ENCODE measurements around the gene EFHC2.

The EFHC2 gene

GRCh38 chrX:44234541-44234940, 108.9 kb downstream of the EFHC2 start:
- Histone ChIP-seq H3K9ac (no peak overlapping the region), H3K27ac (no peak overlapping the region), H3K9me3 (ENCODE audit: control insufficient read depth, low read length) (no peaks in the 10 kb centered on the region), H3K4me1 (no peaks in the 10 kb centered on the region), H2AFZ (no peak overlapping the region), H3K27me3 (ENCODE audit: control insufficient read depth, insufficient read depth, low read length) (no peaks in the 10 kb centered on the region), H3K36me3 (ENCODE audit: control insufficient read depth, insufficient read depth, low read length) (no peaks in the 10 kb centered on the region), H3K4me3 (ENCODE audit: low read depth, low read length) (no peak overlapping the region), H3K79me2 (no peaks in the 10 kb centered on the region), H3K4me2 (ENCODE audit: low read length) (no peak overlapping the region)
- TF ChIP-seq CTCF (IDR thresholded peaks at IDR 0.05), result no peak

GRCh38 chrX:44234116-44234515, 109.4 kb downstream of the EFHC2 start:
- H3K4me3 ChIP-seq (ENCODE audit: low read depth, low read length), result no peak overlapping the region
- no peaks in the 10 kb centered on the region for H3K36me3 ChIP-seq (ENCODE audit: control insufficient read depth, insufficient read depth, low read length)
- no peaks in the 10 kb centered on the region for H3K9me3 ChIP-seq (ENCODE audit: control insufficient read depth, low read length)
- no peak overlapping the region for H3K27ac ChIP-seq
- no peak overlapping the region for H3K9ac ChIP-seq
- no peak overlapping the region for H3K4me2 ChIP-seq (ENCODE audit: low read length)
- TF ChIP-seq CTCF (IDR thresholded peaks at IDR 0.05), result no peak
- no peaks in the 10 kb centered on the region for H3K27me3 ChIP-seq (ENCODE audit: control insufficient read depth, insufficient read depth, low read length)
- H2AFZ ChIP-seq, result no peak overlapping the region
- no peaks in the 10 kb centered on the region for H3K79me2 ChIP-seq
- H3K4me1 ChIP-seq, result no peaks in the 10 kb centered on the region

GRCh38 chrX:44232081-44232480, 111.4 kb downstream of the EFHC2 start:
- no peaks in the 10 kb centered on the region for H3K36me3 ChIP-seq (ENCODE audit: control insufficient read depth, insufficient read depth, low read length)
- TF ChIP-seq CTCF (IDR thresholded peaks at IDR 0.05), result no peak
- no peak overlapping the region for H3K4me3 ChIP-seq (ENCODE audit: low read depth, low read length)
- no peaks in the 10 kb centered on the region for H3K4me1 ChIP-seq
- H3K79me2 ChIP-seq, result no peaks in the 10 kb centered on the region
- H3K4me2 ChIP-seq (ENCODE audit: low read length), result no peak overlapping the region
- no peak overlapping the region for H3K27ac ChIP-seq
- H3K27me3 ChIP-seq (ENCODE audit: control insufficient read depth, insufficient read depth, low read length), result no peaks in the 10 kb centered on the region
- H3K9ac ChIP-seq, result no peak overlapping the region
- no peak overlapping the region for H2AFZ ChIP-seq
- no peaks in the 10 kb centered on the region for H3K9me3 ChIP-seq (ENCODE audit: control insufficient read depth, low read length)

GRCh38 chrX:44228621-44229020, 114.9 kb downstream of the EFHC2 start:
- Histone ChIP-seq H3K79me2 (no peaks in the 10 kb centered on the region), H3K9ac (no peak overlapping the region), H3K9me3 (ENCODE audit: control insufficient read depth, low read length) (no peaks in the 10 kb centered on the region), H2AFZ (no peak overlapping the region), H3K36me3 (ENCODE audit: control insufficient read depth, insufficient read depth, low read length) (no peaks in the 10 kb centered on the region), H3K4me1 (no peaks in the 10 kb centered on the region), H3K4me3 (ENCODE audit: low read depth, low read length) (no peak overlapping the region), H3K4me2 (ENCODE audit: low read length) (no peak overlapping the region), H3K27me3 (ENCODE audit: control insufficient read depth, insufficient read depth, low read length) (no peaks in the 10 kb centered on the region), H3K27ac (no peak overlapping the region)
- TF ChIP-seq CTCF (IDR thresholded peaks at IDR 0.05), result no peak

- Histone ChIP-seq H3K36me3 (ENCODE audit: control insufficient read depth, insufficient read depth, low read length) (no peaks in the 10 kb centered on the region), H3K79me2 (no peaks in the 10 kb centered on the region), H3K4me1 (no peaks in the 10 kb centered on the region), H2AFZ (no peak overlapping the region), H3K9ac (no peak overlapping the region), H3K27me3 (ENCODE audit: control insufficient read depth, insufficient read depth, low read length) (no peaks in the 10 kb centered on the region), H3K4me3 (ENCODE audit: low read depth, low read length) (no peak overlapping the region), H3K9me3 (ENCODE audit: control insufficient read depth, low read length) (no peaks in the 10 kb centered on the region), H3K4me2 (ENCODE audit: low read length) (no peak overlapping the region), H3K27ac (no peak overlapping the region)
- no peak for TF ChIP-seq CTCF (IDR thresholded peaks at IDR 0.05)
Observed at GRCh38 chrX:44227991-44228390, 115.5 kb downstream of the EFHC2 start.
